IMR-90 (cell line): ENCODE results near the gene GAREM2. TPM values are rescaled to one million over a fixed set of nuclear protein-coding genes. Genes with fewer than 3 reads are reported as not detected.

Experiments used
- ATAC-seq: fragments of 200-7000 bp; cut with Tn5 transposase; 2 replicates; pipeline ENCODE4 v1.9.1; 2020; ENCODE audit warnings: low read depth, mild to moderate bottlenecking, moderate library complexity
- BruUV-seq: library from RNA; stranded (reverse); fragments of 400-500 nt; replicated peaks from 2 replicates; lab custom pipeline; 2021; lab: Mats Ljungman, UMichigan
- CTCF ChIA-PET: fragments of 300-600 bp; formaldehyde crosslinking; extraction: SDS; loops from one replicate; lab custom pipeline; 2021; ENCODE audit warnings: antibody characterized with exemption; lab: Yijun Ruan, JAX
- POLR2A ChIA-PET: fragments of 300-600 bp; sonication (Branson Sonifier 250); formaldehyde crosslinking; loops from one replicate; lab custom pipeline; 2022; ENCODE audit warnings: antibody characterized with exemption; ENCODE audit not compliant: unreplicated experiment; lab: Charles Lee
- DNase-seq: peaks from one replicate; pipeline ENCODE4 v3.0.0; 2013
- H2AFZ ChIP-seq: replicated peaks from 2 replicates; pipeline ENCODE3; 2013; ENCODE audit warnings: low read length, mild to moderate bottlenecking; ENCODE audit not compliant: poor library complexity
- H2AK5ac ChIP-seq: 2 replicates; pipeline ENCODE4 v1.6.1; 2013; ENCODE audit warnings: low read depth, low read length, inconsistent platforms
- H2AK9ac ChIP-seq: replicated peaks from 2 replicates; pipeline ENCODE3; 2013; ENCODE audit warnings: mild to moderate bottlenecking, low read depth, low read length, moderate library complexity; ENCODE audit not compliant: poor library complexity
- H2BK120ac ChIP-seq: 2 replicates; pipeline ENCODE4 v1.6.1; 2013; ENCODE audit warnings: low read depth, low read length, inconsistent platforms
- H2BK15ac ChIP-seq: 3 replicates; pipeline ENCODE4 v1.6.1; 2013; ENCODE audit warnings: low read depth, low read length, inconsistent platforms
- H2BK20ac ChIP-seq: 2 replicates; pipeline ENCODE4 v1.6.1; 2013; ENCODE audit warnings: low read depth, mild to moderate bottlenecking, inconsistent platforms, low read length, moderate library complexity
- H2BK5ac ChIP-seq: 2 replicates; pipeline ENCODE4 v1.6.1; 2013; ENCODE audit warnings: mild to moderate bottlenecking, low read depth, low read length, inconsistent platforms; ENCODE audit not compliant: poor library complexity, severe bottlenecking
- H3K14ac ChIP-seq: replicated peaks from 2 replicates; pipeline ENCODE4 v1.6.1; 2013; ENCODE audit warnings: low read depth, low read length, inconsistent platforms
- H3K18ac ChIP-seq: 2 replicates; pipeline ENCODE4 v1.6.1; 2013; ENCODE audit warnings: low read depth, low read length, control low read depth
- H3K23ac ChIP-seq: 2 replicates; pipeline ENCODE4 v1.6.1; 2013; ENCODE audit warnings: low read depth, low read length, inconsistent platforms
- H3K27ac ChIP-seq: 2 replicates; pipeline ENCODE4 v1.5.1; 2013; ENCODE audit warnings: mild to moderate bottlenecking, control low read depth, low read length; ENCODE audit not compliant: insufficient read depth
- H3K27me3 ChIP-seq: 2 replicates; pipeline ENCODE4 v1.6.1; 2013; ENCODE audit warnings: low read length; ENCODE audit not compliant: control insufficient read depth, insufficient read depth
- H3K36me3 ChIP-seq: 2 replicates; pipeline ENCODE4 v1.6.1; 2013; ENCODE audit warnings: low read length, mixed read lengths; ENCODE audit not compliant: control insufficient read depth, insufficient read depth
- H3K4ac ChIP-seq: 2 replicates; pipeline ENCODE4 v1.6.1; 2013; ENCODE audit warnings: low read depth, low read length, inconsistent platforms
- H3K4me1 ChIP-seq: 2 replicates; pipeline ENCODE4 v1.6.1; 2013; ENCODE audit warnings: low read length, mixed read lengths; ENCODE audit not compliant: control insufficient read depth, insufficient read depth
- H3K4me2 ChIP-seq: 2 replicates; pipeline ENCODE4 v1.6.1; 2013; ENCODE audit warnings: low read depth, mild to moderate bottlenecking, control low read depth, low read length, moderate library complexity
- H3K4me3 ChIP-seq: 2 replicates; pipeline ENCODE4 v1.5.1; 2013; ENCODE audit warnings: low read depth, mild to moderate bottlenecking, control low read depth, low read length, moderate library complexity; ENCODE audit not compliant: insufficient read depth
- H3K56ac ChIP-seq: 2 replicates; pipeline ENCODE4 v1.6.1; 2013; ENCODE audit warnings: low read length, inconsistent platforms; ENCODE audit not compliant: insufficient read depth; ENCODE audit errors: extremely low read depth
- H3K79me1 ChIP-seq, 2 experiments: 2 replicates each; pipeline ENCODE4 v1.6.1; 2013; ENCODE audit warnings: low read length in 2 of 2, inconsistent platforms in 1 of 2, low read depth in 1 of 2
- H3K9ac ChIP-seq: 2 replicates; pipeline ENCODE4 v1.6.1; 2013; ENCODE audit warnings: low read depth, low read length, control low read depth
- H3K9me1 ChIP-seq: 2 replicates; pipeline ENCODE4 v1.6.1; 2013; ENCODE audit warnings: low read length, inconsistent platforms; ENCODE audit not compliant: insufficient read depth
- H3K9me3 ChIP-seq: 2 replicates; pipeline ENCODE4 v1.6.1; 2013; ENCODE audit warnings: low read length; ENCODE audit not compliant: control insufficient read depth, insufficient read depth
- H4K20me1 ChIP-seq: 2 replicates; pipeline ENCODE4 v1.6.1; 2013; ENCODE audit warnings: low read length, inconsistent platforms; ENCODE audit not compliant: insufficient read depth
- H4K5ac ChIP-seq: 2 replicates; pipeline ENCODE4 v1.6.1; 2013; ENCODE audit warnings: mild to moderate bottlenecking, low read depth, low read length, control low read depth
- H4K8ac ChIP-seq, 2 experiments: 2 replicates each; pipeline ENCODE4 v1.6.1; 2013; ENCODE audit warnings: low read depth in 2 of 2, low read length in 2 of 2, control low read depth in 1 of 2, inconsistent platforms in 1 of 2
- H4K91ac ChIP-seq: 2 replicates; pipeline ENCODE4 v1.6.1; 2013; ENCODE audit warnings: low read depth, low read length, inconsistent platforms; ENCODE audit not compliant: insufficient read depth
- BHLHE40 ChIP-seq: fragments of 150-350 bp; IDR thresholded peaks from 2 replicates; pipeline ENCODE4 v1.6.1; 2016; ENCODE audit warnings: mild to moderate bottlenecking, low read depth, low read length
- CEBPB ChIP-seq: IDR thresholded peaks from 2 replicates; pipeline ENCODE4 v1.6.1; 2012; ENCODE audit warnings: low read depth, low read length, improper control_type of control experiment
- CHD1 ChIP-seq: IDR thresholded peaks from 2 replicates; pipeline ENCODE4 v1.6.1; 2012; ENCODE audit warnings: low read depth, low read length, improper control_type of control experiment
- FOS ChIP-seq: fragments of 150-350 bp; IDR thresholded peaks from 2 replicates; pipeline ENCODE4 v1.6.1; 2016; ENCODE audit warnings: low read depth, low read length
- MAZ ChIP-seq: IDR thresholded peaks from 2 replicates; pipeline ENCODE4 v1.6.1; 2012; ENCODE audit warnings: low read depth, mild to moderate bottlenecking, low read length, improper control_type of control experiment, moderate library complexity, borderline replicate concordance
- MXI1 ChIP-seq: IDR thresholded peaks from 2 replicates; pipeline ENCODE4 v1.6.1; 2012; ENCODE audit warnings: low read depth, mild to moderate bottlenecking, low read length, moderate library complexity, borderline replicate concordance
- NFE2L2 ChIP-seq: fragments of 150-350 bp; IDR thresholded peaks from 2 replicates; pipeline ENCODE4 v1.6.1; 2016; ENCODE audit warnings: low read depth, mild to moderate bottlenecking, low read length
- POLR2A ChIP-seq: IDR thresholded peaks from 2 replicates; pipeline ENCODE4 v1.6.1; 2012; ENCODE audit warnings: mild to moderate bottlenecking, low read depth, low read length
- RAD21 ChIP-seq: IDR thresholded peaks from 2 replicates; pipeline ENCODE4 v1.6.1; 2012; ENCODE audit warnings: low read length, improper control_type of control experiment
- RCOR1 ChIP-seq: IDR thresholded peaks from 2 replicates; pipeline ENCODE4 v1.6.1; 2012; ENCODE audit warnings: mild to moderate bottlenecking, low read length, improper control_type of control experiment; ENCODE audit not compliant: insufficient replicate concordance
- RFX5 ChIP-seq: IDR thresholded peaks from 2 replicates; pipeline ENCODE4 v1.8.0; 2012; ENCODE audit warnings: low read depth, mild to moderate bottlenecking, low read length, moderate library complexity
- WGBS, 2 experiments: methylation state at CpG; one replicate each; pipeline versions ENCODE4 v1.1.5 to v1.1.7; 2013; ENCODE audit warnings: missing lambda C conversion rate in 2 of 2; ENCODE audit not compliant: insufficient read length in 1 of 2; ENCODE audit errors: extremely low coverage in 2 of 2; 5-methylcytosine and 5-hydroxymethylcytosine counted together
- dilution Hi-C: fragments of 300-500 bp; cut with HindIII; formaldehyde crosslinking; loops from one replicate; pipeline ENCODE4 v1.14.3; 2018; ENCODE audit warnings: low sequenced_read_pairs; ENCODE audit not compliant: unreplicated experiment
- in situ Hi-C: fragments of 300-500 bp; cut with MboI; formaldehyde crosslinking; loops from 3 replicates; pipeline ENCODE4 v1.14.3; 2019; ENCODE audit warnings: low sequenced_read_pairs, inconsistent platforms, mixed read lengths
- intact Hi-C: fragments of 100-400 bp; cut with micrococcal nuclease; formaldehyde crosslinking; loops from 2 replicates; pipeline ENCODE4 v1.10.0; 2022
- polyA plus RNA-seq, 3 experiments: library from polyadenylated mRNA; depleted of rRNA; stranded (reverse); fragments of >200 nt; gene quantifications; 2 replicates each; pipeline ENCODE4 v1.2.3, GENCODE V29; 2012; ENCODE audit warnings: low replicate concordance in 1 of 3
- total RNA-seq: library from RNA; depleted of rRNA; stranded (reverse); fragments of >200 nt; gene quantifications from 2 replicates; pipeline ENCODE4 v1.2.3, GENCODE V29; 2012
- TF ChIP-seq, protein P1 (sequence below): conservative IDR thresholded peaks from 2 replicates; pipeline ENCODE4 v1.5.1; 2012; ENCODE audit warnings: mild to moderate bottlenecking, low read depth, low read length, improper control_type of control experiment
- TF ChIP-seq, protein P2 (sequence below): fragments of 150-350 bp; IDR thresholded peaks from 2 replicates; pipeline ENCODE4 v1.6.1; 2017; ENCODE audit warnings: mild to moderate bottlenecking, antibody characterized with exemption, low read length, low read depth
- TF ChIP-seq, protein P3 (sequence below): fragments of 150-350 bp; IDR thresholded peaks from 2 replicates; pipeline ENCODE4 v1.6.1; 2016; ENCODE audit warnings: low read depth, mild to moderate bottlenecking, low read length, moderate library complexity, borderline replicate concordance

Gene GAREM2
- total and polyA plus RNA-seq, 2 of the 4 experiments (the other 2 are of a cell fraction) = 0.36 to 1.8 TPM

DNA sequence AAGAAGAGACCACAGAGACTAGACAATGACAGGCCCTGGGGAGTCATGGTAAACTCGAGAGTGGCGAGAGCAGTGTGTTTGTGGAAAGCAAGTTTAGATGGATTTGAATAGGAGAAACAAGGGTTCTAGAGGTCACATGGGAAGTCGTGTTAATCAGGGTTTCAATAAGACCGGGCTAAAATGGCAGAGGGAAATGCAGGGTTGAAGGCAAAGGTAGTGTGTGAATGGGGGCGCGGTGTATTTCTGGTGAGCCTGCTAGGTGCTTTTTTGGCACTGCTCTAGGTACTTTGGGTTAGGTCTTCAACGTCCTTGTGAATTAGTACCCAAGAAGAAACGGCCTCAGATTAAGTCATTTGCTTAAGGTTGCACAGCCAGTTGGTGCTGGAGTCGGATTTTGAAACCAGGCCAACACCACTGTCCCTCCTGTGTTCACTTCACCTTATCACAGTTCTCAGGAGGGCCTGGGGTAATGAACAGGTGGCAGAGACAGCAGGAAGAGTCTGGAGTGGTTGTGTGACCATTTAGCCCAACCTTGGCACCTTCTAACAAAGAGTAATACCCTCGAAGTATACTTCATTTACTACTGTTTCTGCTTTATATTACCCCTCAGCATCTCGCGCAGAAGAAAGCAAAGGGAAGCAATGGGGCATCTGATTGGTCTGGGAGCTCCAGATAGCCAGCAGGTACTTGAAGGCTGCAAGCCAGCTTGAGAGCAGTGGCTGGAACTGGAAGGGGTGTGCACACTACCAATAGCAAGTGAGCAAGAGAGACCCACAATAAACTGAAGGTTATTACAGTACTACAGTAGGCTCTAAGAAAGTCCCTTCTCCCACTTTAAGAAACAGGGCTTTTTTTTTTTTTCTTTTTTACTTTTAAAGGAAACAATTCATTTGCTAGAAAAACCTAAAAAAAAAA, 33.4 kb upstream of the GAREM2 start:
- Histone ChIP-seq H3K18ac (no peak overlapping the region), H2BK5ac (no peak overlapping the region), H4K20me1 (no peaks in the 10 kb centered on the region; the same call in 1 of the 2 replicates), H4K5ac (no peak overlapping the region), H2AFZ (no peak overlapping the region), H3K23ac (no peak overlapping the region; the same call in 1 of the 2 replicates), H3K27ac (no peak overlapping the region), H3K79me1 (no peaks in the 10 kb centered on the region; a peak in 1 of 4 replicates), H3K9me3 (no peaks in the 10 kb centered on the region), H3K9ac (no peak overlapping the region), H4K8ac (no peak overlapping the region), H3K4me1 (no peaks in the 10 kb centered on the region), H3K4me3 (no peak overlapping the region), H3K27me3 (no peaks in the 10 kb centered on the region), H3K36me3 (peaks cover 5% of the 10 kb centered on the region), H3K56ac (no peak overlapping the region), H3K9me1 (peaks cover 7% of the 10 kb centered on the region; the same call in 1 of the 2 replicates), H3K4ac (no peak overlapping the region), H4K91ac (no peak overlapping the region), H3K14ac (no peak overlapping the region), H2BK120ac (no peak overlapping the region), H2AK5ac (no peak overlapping the region), H2BK20ac (no peak overlapping the region), H2BK15ac (no peak overlapping the region), H3K4me2 (no peak overlapping the region), H2AK9ac (no peak overlapping the region)
- CTCF ChIA-PET = no interaction called here
- no peak for DNase-seq
- ATAC-seq = no peak
- in situ Hi-C loops = loop anchor here (10.0 kb wide), 1 partner anchor 285 kb away; no protein-coding TSS in a partner anchor
- WGBS, 2 experiments = 87% methylated on average over 5 of the region's 12 CpGs; no CpG with 5 or more reads in 1 of the 2 experiments
- BruUV-seq = no TSS peak
- intact Hi-C loops = loop anchor here (5.0 kb wide), 1 partner anchor 102 kb away; no protein-coding TSS in a partner anchor
- dilution Hi-C loops = no loop called here
- POLR2A ChIA-PET = interaction anchor here (0.5 kb wide), 1 partner anchor 111 kb away, joined by 3 read pairs; no protein-coding TSS in a partner anchor
- no peak for TF ChIP-seq BHLHE40
- no peak for TF ChIP-seq POLR2A
- TF ChIP-seq MAZ = no peak
- TF ChIP-seq RFX5 = no peak
- no peak for TF ChIP-seq CEBPB
- TF ChIP-seq, protein P1, sequence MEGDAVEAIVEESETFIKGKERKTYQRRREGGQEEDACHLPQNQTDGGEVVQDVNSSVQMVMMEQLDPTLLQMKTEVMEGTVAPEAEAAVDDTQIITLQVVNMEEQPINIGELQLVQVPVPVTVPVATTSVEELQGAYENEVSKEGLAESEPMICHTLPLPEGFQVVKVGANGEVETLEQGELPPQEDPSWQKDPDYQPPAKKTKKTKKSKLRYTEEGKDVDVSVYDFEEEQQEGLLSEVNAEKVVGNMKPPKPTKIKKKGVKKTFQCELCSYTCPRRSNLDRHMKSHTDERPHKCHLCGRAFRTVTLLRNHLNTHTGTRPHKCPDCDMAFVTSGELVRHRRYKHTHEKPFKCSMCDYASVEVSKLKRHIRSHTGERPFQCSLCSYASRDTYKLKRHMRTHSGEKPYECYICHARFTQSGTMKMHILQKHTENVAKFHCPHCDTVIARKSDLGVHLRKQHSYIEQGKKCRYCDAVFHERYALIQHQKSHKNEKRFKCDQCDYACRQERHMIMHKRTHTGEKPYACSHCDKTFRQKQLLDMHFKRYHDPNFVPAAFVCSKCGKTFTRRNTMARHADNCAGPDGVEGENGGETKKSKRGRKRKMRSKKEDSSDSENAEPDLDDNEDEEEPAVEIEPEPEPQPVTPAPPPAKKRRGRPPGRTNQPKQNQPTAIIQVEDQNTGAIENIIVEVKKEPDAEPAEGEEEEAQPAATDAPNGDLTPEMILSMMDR = no peak
- TF ChIP-seq, protein P2, sequence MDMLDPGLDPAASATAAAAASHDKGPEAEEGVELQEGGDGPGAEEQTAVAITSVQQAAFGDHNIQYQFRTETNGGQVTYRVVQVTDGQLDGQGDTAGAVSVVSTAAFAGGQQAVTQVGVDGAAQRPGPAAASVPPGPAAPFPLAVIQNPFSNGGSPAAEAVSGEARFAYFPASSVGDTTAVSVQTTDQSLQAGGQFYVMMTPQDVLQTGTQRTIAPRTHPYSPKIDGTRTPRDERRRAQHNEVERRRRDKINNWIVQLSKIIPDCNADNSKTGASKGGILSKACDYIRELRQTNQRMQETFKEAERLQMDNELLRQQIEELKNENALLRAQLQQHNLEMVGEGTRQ = no peak
- TF ChIP-seq MXI1 = no peak
- TF ChIP-seq FOS = no peak
- no peak for TF ChIP-seq RAD21
- no peak for TF ChIP-seq CHD1
- no peak for TF ChIP-seq NFE2L2
- no peak for TF ChIP-seq RCOR1
- TF ChIP-seq, protein P3, sequence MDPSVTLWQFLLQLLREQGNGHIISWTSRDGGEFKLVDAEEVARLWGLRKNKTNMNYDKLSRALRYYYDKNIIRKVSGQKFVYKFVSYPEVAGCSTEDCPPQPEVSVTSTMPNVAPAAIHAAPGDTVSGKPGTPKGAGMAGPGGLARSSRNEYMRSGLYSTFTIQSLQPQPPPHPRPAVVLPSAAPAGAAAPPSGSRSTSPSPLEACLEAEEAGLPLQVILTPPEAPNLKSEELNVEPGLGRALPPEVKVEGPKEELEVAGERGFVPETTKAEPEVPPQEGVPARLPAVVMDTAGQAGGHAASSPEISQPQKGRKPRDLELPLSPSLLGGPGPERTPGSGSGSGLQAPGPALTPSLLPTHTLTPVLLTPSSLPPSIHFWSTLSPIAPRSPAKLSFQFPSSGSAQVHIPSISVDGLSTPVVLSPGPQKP = no peak
